Measurements from ENCODE around the gene ANG.

GRCh38 chr14:20652996-20653975, 35.3 kb upstream of the ANG start:
- TF ChIP-seq CTCF (conservative IDR thresholded peaks at IDR 0.05; ENCODE audit: low read depth, low read length): no peak
- TF ChIP-seq EZH2 (IDR thresholded peaks at IDR 0.05; ENCODE audit: borderline replicate concordance, low read depth, low read length, poor library complexity, severe bottlenecking): no peak

Data from A673 (cell line).